ENCODE data around the gene SPACA4.

SPACA4 gene

DNA sequence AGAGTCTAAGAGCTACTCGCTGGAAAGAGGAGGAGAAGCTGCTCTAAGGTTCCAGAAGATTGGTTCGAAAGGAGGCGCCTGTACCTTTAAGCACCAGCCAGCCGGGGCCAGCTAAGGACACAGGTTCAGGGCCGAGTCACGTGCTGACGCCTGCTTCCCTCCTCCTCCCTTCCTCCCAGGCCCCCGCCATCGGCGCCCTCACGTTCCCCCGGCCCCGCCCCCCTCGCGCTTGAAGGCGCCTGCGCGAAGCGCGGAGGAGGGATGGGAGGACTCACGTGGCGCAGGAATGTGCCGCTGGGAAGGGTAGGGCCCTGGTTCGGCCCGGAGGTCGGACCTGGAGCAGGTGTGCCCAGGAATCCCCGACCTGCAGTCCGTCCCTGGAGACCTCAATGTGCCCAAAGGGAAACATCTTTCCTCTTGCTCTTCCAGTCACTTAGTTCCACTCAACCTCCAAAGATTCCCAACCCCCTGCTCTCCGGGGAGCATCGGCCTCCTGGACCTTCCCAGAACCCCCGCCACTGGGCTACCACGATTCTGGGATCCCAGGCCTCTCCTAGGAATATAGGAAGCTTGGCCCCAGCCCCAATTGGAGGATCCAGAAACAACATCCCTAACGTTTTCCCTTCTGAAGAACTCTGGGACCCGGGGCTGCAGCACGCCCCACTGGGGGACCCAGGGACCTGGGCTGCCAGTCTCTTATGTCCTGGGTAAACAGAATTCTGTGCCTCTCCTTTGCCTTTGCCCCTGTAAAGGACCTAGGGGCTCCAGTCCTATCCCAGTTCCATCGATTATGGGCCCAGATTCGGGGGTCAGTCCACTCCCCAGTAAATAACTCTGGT lies 28.1 kb downstream of the SPACA4 start:
- DNase-seq (ENCODE audit: low spot score): peak; percentile 91

- peak; percentile 81 for DNase-seq (ENCODE audit: low spot score)
Observed at GRCh38 chr19:48635263-48635965, 28.9 kb downstream of the SPACA4 start.

GRCh38 chr19:48635966-48636858 lies 29.7 kb downstream of the SPACA4 start:
- no peak for DNase-seq (ENCODE audit: low spot score)

GRCh38 chr19:48636859-48637448 lies 30.4 kb downstream of the SPACA4 start, which contains the start of gene DBP:
Gene DBP, minus strand, starts transcription at chr19:48637379. Its CDS starts 385 bp downstream, at chr19:48636994.
- no peak for DNase-seq (ENCODE audit: low spot score)

DNA sequence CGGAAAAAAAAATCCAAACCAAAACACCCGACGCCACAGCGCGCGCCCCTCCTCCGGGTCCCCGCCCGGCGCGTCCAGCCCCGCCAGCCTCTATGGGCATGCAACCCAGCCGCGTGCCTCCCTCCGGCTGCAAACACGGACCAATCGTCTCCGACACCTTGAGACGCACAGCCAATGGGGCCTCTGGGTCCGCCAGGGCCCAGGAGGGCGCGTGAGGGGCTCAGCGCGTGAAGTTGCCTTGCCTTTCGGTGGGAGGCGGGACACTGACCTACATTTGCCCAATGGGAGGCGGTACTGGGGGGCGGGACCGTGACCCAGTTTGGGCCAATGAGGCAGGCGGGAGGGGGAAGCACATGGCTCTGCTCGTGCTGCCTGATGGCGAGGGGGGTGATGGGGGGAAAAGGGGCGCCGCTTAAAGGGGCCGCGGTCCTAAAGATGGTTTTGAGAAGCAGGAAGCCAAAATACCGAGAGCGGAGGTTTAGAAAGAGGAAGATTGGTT lies 31.0 kb downstream of the SPACA4 start:
- DNase-seq (ENCODE audit: low spot score): peak; percentile 96

GRCh38 chr19:48637948-48638830 lies 31.6 kb downstream of the SPACA4 start:
- DNase-seq (ENCODE audit: low spot score): peak; percentile 82

GRCh38 chr19:48638831-48639381 lies 32.4 kb downstream of the SPACA4 start:
- no peak for DNase-seq (ENCODE audit: low spot score)

DNA sequence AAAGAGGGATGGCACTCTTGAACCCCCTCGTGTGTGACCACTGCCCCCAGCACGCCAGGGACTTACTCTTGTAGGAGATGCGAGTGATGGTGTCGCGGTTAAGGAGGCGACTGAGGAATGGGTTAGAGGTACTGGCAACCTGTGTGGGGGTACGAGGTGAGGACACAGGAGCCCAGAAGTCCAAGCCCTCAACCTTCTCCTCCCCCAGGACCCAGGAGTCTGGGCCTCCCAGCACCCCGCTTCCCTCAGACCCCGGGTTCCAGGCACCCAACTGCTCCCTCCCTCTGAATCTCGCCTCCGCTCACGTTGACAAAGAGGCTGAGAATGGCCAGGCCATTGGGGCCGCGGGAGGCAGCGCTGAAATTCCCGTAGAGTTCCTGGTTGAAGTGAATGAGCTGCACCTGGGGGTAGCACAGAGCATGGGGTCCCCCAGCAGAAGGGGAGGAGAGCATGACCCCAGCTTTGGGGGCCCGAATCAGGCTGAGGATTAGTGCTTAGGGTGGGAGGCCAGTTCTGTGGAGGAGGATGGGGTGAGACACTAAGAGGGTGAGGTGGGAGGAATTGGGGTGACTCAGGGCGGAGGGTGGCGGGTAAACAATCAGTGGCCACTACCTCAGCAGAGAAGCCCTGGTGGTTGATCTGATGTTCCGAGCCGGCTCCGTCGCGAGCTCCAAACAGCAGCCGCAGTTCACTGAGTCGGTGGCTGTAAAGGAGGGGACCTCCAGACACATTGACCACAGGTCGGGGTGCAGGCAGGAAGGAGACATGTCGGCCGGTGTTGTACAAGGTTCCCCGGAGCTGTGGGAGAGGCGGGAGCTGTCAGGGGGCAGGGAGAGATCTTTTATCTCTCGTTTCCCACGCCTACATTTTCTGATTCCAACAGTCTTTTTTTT lies 33.2 kb downstream of the SPACA4 start:
- DNase-seq (ENCODE audit: low spot score): no peak

- no peak for DNase-seq (ENCODE audit: low spot score)
Observed at GRCh38 chr19:48641850-48642249, 35.3 kb downstream of the SPACA4 start.

GRCh38 chr19:48642862-48643261 lies 36.3 kb downstream of the SPACA4 start:
- no peak for DNase-seq (ENCODE audit: low spot score)

DNA sequence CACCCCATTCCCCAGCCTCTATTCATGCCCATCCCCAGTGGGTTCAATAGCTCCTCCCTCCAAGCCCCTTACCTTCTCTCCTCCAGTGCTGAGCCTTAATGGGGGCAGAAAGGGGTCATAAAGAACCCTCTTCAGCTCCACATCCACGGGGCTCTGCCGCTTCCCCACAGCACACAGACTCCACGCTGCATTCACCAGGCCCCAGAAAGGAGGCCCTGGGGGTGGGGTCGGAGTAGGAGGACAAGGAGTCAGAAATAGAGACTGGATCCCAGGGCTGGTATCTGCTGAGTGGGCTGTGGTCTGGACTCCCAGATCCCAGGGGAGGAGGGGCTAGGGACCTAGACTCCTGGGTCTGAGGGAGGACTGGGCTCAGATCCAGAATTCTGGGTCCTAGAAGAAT lies 37.8 kb downstream of the SPACA4 start:
- DNase-seq (ENCODE audit: low spot score): no peak

DNA sequence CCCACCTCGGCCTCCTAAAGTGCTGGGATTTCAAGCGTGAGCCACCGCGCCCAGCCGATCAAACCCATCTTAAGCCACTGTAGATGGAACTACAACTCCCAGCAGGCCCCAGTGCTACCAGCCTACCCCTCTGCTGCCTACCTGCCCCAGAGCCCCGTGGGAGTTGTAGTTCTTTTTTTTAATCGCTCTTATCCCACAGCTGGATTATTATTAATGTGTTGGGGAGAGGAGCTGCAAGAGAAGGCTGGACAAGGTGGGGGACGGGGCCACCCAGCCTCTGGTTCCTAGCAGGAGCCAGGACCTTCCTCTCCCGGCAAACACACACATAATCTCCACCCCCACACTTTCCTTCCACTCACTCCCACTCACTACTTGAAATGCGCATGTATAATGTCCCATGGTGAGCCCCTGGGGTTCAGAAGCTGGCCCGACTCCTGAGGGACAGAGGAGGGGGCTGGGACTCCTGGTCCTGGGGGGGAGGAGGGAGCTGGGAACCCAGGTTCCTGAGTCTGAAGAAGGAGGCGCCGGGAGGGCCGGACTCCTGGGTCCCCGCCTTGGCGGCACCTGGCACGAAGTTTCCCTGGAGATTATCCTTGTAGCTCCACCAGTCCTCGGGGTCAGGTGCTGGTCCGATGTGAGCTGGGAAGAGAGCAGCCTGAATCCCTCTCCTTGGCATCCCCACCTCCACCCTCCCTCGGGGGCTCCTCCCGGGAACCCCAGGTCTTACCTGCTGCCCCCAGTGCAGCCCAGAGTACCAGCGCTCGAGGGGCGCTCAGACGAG lies 38.5 kb downstream of the SPACA4 start:
- DNase-seq (ENCODE audit: low spot score): no peak

GRCh38 chr19:48645620-48646000 lies 39.1 kb downstream of the SPACA4 start:
- no peak for DNase-seq (ENCODE audit: low spot score)

DNA sequence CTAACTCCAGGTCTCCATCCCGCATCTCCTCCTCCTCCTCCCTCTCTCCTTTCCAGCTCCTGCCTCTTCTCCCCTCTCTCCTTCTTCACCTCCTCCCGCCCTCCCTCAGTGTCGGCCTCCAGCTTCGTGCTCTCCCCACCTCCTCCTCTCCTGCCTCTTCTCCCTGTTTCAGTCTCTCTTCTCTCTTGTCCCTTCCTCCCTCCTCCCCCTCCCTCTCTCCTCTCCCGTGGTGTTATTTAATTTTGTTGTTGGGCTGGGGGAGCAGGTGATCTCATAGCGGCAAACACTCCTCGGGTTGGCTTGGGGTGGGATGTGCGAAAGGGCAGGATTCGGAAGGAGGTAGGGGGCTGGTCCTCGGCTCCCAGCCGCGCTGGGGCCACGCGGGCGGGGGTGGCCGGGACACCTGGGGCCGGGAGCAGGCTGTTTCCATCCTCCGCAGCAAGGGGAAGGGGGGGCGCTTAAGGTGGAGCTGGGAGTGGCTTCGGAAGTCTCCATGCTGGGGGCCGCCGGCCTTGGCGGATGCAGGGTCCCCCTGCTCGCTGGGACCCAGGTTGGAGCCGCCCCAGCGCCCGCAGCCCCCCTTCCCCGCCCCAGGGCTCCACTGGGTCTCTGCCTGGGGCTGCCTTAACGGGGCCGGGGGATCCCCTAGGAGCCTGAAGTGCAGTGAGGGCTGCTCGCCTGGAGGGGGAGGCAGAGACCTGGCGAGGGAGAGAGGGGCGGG lies 39.6 kb downstream of the SPACA4 start, which contains the start of gene CA11:
TSS of gene CA11 (minus strand) at position 187 of the 721 bp plus-strand sequence. CDS start 555 bp downstream, outside the sequence.
- peak; percentile 94 for DNase-seq (ENCODE audit: low spot score)

DNA sequence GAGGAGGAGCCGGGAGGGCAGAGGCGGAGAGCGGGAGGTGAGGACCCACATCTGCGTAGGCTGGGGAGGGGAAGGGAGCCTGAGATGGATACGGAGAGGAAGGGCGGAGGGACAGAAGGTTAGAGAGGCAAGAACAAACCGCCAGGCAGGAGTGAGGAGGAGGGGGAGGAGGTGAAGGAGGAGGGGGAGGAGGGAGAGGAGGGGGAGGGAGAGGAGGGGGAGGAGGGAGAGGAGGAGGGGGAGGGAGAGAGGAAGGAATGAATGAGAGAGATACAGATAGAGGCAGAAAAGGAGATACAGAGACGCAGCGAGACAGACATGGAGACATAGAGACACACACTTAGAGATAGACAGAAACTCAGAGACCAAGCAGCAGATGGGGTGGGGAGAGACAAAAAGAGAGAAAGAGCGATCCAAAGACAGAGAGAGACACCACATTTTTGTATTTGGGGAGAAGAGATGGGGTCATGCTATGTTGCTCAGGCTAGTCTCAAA lies 40.2 kb downstream of the SPACA4 start:
- DNase-seq (ENCODE audit: low spot score): no peak

GRCh38 chr19:48648134-48648533 lies 41.6 kb downstream of the SPACA4 start:
- DNase-seq (ENCODE audit: low spot score): no peak

DNA sequence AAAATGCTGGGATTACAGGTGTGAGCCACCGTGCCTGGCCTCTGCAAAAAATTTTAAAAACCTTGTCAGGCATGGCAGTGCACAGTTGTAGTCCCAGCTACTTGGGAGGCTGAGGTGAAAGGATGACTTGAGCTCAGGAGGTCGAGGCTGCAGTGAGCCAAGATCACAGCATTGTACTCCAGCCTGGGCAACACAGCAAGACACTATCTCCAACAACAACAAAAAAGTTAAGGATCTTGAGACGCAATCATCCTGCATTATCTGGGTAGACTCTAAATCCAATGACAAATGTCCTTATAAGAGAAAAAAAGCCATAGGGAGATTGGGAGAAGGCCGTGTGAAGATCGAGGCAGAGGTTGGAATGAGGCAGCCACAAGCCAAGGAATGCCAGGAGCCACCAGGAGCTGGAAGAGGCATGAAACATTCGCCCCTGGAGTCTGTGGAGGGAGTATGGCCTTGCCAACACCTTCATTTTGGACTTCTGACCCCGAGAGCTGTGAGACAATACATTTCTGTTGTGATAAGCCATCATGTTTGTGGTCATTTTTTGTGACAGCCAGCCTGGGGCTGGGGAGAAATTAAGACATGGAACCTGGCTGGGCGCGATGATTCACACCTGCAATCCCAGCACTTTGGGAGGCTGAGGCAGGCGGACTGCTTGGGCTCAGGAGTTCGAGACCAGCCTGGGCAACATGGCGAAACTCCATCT lies 44.6 kb downstream of the SPACA4 start:
- no peak for DNase-seq (ENCODE audit: low spot score)
